ENCODE results near the gene ZSCAN29. TPM values are rescaled to one million over a fixed set of nuclear protein-coding genes. Genes with fewer than 3 reads are reported as not detected.

ZSCAN29 gene
- total and polyA plus RNA-seq, 2 donors (not counting 1 experiment from before 2014, with no cell fraction given): 16.1 to 51.5 TPM

GRCh38 chr15:43376017-43376705 is 5.3 kb upstream of the ZSCAN29 start:
- Histone ChIP-seq H3K4me1 (ENCODE audit: control insufficient read depth in 2 of 2, insufficient read depth in 2 of 2, low read length in 2 of 2) (peaks cover 13 to 14% of the 10 kb centered on the region in 2 donors), H3K9me3 (ENCODE audit: control extremely low read depth in 1 of 3, control insufficient read depth in 2 of 3, insufficient read depth in 1 of 3, low read length in 2 of 3) (peaks cover 0 to 4% (median 0%) of the 10 kb centered on the region in 3 donors), H3K79me2 (ENCODE audit: control insufficient read depth, insufficient read depth, low read length) (peaks cover 48% of the 10 kb centered on the region), H3K27me3 (replicated peaks in 1 of 4; ENCODE audit: control extremely low read depth in 1 of 4, control insufficient read depth in 3 of 4, insufficient read depth in 4 of 4, low read length in 3 of 4) (no peaks in the 10 kb centered on the region), H3K4me2 (replicated peaks; ENCODE audit: low read depth, low read length, poor library complexity, severe bottlenecking) (peak overlapping the region; percentile 5), H3K27ac (ENCODE audit: low read length in 2 of 2) (peak overlapping the region in 1 of 2 donors; percentile 42), H4K20me1 (ENCODE audit: control insufficient read depth, insufficient read depth, low read length, poor library complexity, severe bottlenecking) (no peaks in the 10 kb centered on the region), H3K4me3 (ENCODE audit: control extremely low read depth in 1 of 5, extremely low read depth in 1 of 5, insufficient read depth in 1 of 5, low read depth in 2 of 5, low read length in 4 of 5) (no peak overlapping the region), H3K9ac (ENCODE audit: low read length) (no peak overlapping the region), H2AFZ (ENCODE audit: insufficient read depth, low read depth, low read length, poor library complexity, severe bottlenecking) (peak overlapping the region; percentile 35), H3K36me3 (replicated peaks in 1 of 2; ENCODE audit: control extremely low read depth in 1 of 2, control insufficient read depth in 1 of 2, extremely low read depth in 1 of 2, insufficient read depth in 2 of 2, low read length in 1 of 2) (peaks cover 8 to 32% of the 10 kb centered on the region in 2 experiments)
- ChIA-PET POLR2A (no interaction called here), CTCF (interaction anchor here (0.7 to 2.4 kb wide), 13 partner anchors 12 to 151 kb away, joined by 3 to 15 read pairs (median 3); partner anchors contain the start of gene TP53BP1)
- Mint-ChIP-seq H3K9me3 (ENCODE audit: insufficient read depth) (no peaks in the 10 kb centered on the region), H3K4me3 (no peak overlapping the region), H3K4me1 (peaks cover 23% of the 10 kb centered on the region), H3K27ac (peak overlapping the region; percentile 60), H3K27me3 (no peaks in the 10 kb centered on the region)
- DNase-seq (peak; percentile 68), ATAC-seq (ENCODE audit: low read depth) (peak; percentile 74)
- 44% methylated on average over 10 of the region's 13 CpGs for WGBS (ENCODE audit: insufficient coverage)
- intact Hi-C loops (cut with micrococcal nuclease): no loop called here
- TF ChIP-seq CTCF (IDR thresholded peaks at IDR 0.05): peak; percentile 87
- TF ChIP-seq EZH2 (IDR thresholded peaks at IDR 0.05; ENCODE audit: borderline replicate concordance, insufficient read depth, low read depth, low read length, poor library complexity, severe bottlenecking): no peak

Measured in B cell (primary cell).